Measurements from ENCODE around the gene C4orf54. TPM values are rescaled to one million over a fixed set of nuclear protein-coding genes. Genes with fewer than 3 reads are reported as not detected.

The C4orf54 gene
- total and polyA plus RNA-seq, 10 of the 15 experiments (the other 5 are each of a cell fraction or from before 2014, with no cell fraction given) = 0.01 TPM; not detected in 9

DNA sequence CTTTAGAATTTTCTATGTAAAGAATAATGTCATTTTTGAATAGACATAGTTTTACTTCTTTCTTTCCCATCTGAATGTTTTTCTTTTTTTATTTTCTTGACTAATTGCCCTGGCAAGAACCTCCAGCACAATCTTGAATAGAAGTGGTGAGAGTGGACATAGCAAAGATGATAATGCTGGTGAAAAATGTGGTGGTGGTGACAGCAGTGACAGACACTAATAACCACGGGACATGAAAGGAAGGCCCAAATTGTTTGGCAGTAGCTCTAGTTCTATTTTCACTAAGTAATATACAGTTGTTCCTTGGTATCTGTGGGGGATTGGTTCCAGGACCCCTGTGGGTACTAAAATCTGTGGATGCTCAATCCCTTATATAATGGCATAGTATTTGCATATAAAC, 29.6 kb downstream of the C4orf54 start:
- Histone ChIP-seq H3K4me3 (no peak overlapping the region), H3K4me2 (ENCODE audit: control insufficient read depth, insufficient read depth) (no peak overlapping the region), H3K27me3 (replicated peaks in 1 of 2; ENCODE audit: control insufficient read depth in 2 of 2, insufficient read depth in 2 of 2, low read length in 1 of 2) (no peaks in the 10 kb centered on the region; a peak in 1 of 4 replicates), H3K36me3 (ENCODE audit: control insufficient read depth in 2 of 2, insufficient read depth in 2 of 2, low read length in 1 of 2) (no peaks in the 10 kb centered on the region), H3K79me2 (ENCODE audit: control insufficient read depth, insufficient read depth, low read length) (no peaks in the 10 kb centered on the region), H3K9ac (ENCODE audit: control insufficient read depth, insufficient read depth, low read length) (no peak overlapping the region), H3K4me1 (ENCODE audit: control insufficient read depth, insufficient read depth, low read length) (no peaks in the 10 kb centered on the region), H4K20me1 (ENCODE audit: control insufficient read depth, insufficient read depth) (no peaks in the 10 kb centered on the region), H3K27ac (ENCODE audit: control insufficient read depth, insufficient read depth) (no peak overlapping the region), H3K9me3 (replicated peaks; ENCODE audit: control insufficient read depth, insufficient read depth, low read length) (no peaks in the 10 kb centered on the region), H2AFZ (ENCODE audit: control insufficient read depth, low read depth, low read length) (no peak overlapping the region)
- WGBS (ENCODE audit: insufficient coverage, insufficient replicate concordance, low lambda C conversion rate, missing lambda C conversion rate) = 7% methylated on average over 1 of the region's 1 CpG
- no peak for ATAC-seq
- RAD21 ChIA-PET (ENCODE audit: unreplicated experiment) = no interaction called here
- TF ChIP-seq NFXL1 (IDR thresholded peaks at IDR 0.05; ENCODE audit: borderline replicate concordance) (no peak), STAT1 (conservative IDR thresholded peaks at IDR 0.05) (no peak), IKZF1 (conservative IDR thresholded peaks at IDR 0.05) (no peak), JUND (IDR thresholded peaks at IDR 0.05; ENCODE audit: low read depth, low read length) (no peak), MYB (IDR thresholded peaks at IDR 0.05; ENCODE audit: borderline replicate concordance, low read depth, low read length) (no peak), CHD2 (IDR thresholded peaks at IDR 0.05; ENCODE audit: borderline replicate concordance, low read depth, low read length) (no peak), SREBF2 (IDR thresholded peaks at IDR 0.05; ENCODE audit: low read length) (no peak), POLR2A (IDR thresholded peaks at IDR 0.05; ENCODE audit: low read depth, low read length) (no peak), PAX8 (IDR thresholded peaks at IDR 0.05) (no peak), POLR2AphosphoS5 (IDR thresholded peaks at IDR 0.05; ENCODE audit: low read length) (no peak), ETV6 (conservative IDR thresholded peaks at IDR 0.05 in 1 of 2, IDR thresholded peaks at IDR 0.05 in 1 of 2; ENCODE audit: borderline replicate concordance in 1 of 2, low read depth in 1 of 2) (no peak), MEF2A (IDR thresholded peaks at IDR 0.05; ENCODE audit: insufficient read depth, low read depth, low read length) (no peak)
- TF ChIP-seq, protein P1, sequence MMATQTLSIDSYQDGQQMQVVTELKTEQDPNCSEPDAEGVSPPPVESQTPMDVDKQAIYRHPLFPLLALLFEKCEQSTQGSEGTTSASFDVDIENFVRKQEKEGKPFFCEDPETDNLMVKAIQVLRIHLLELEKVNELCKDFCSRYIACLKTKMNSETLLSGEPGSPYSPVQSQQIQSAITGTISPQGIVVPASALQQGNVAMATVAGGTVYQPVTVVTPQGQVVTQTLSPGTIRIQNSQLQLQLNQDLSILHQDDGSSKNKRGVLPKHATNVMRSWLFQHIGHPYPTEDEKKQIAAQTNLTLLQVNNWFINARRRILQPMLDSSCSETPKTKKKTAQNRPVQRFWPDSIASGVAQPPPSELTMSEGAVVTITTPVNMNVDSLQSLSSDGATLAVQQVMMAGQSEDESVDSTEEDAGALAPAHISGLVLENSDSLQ (IDR thresholded peaks at IDR 0.05) = no peak
- TF ChIP-seq, protein P2, sequence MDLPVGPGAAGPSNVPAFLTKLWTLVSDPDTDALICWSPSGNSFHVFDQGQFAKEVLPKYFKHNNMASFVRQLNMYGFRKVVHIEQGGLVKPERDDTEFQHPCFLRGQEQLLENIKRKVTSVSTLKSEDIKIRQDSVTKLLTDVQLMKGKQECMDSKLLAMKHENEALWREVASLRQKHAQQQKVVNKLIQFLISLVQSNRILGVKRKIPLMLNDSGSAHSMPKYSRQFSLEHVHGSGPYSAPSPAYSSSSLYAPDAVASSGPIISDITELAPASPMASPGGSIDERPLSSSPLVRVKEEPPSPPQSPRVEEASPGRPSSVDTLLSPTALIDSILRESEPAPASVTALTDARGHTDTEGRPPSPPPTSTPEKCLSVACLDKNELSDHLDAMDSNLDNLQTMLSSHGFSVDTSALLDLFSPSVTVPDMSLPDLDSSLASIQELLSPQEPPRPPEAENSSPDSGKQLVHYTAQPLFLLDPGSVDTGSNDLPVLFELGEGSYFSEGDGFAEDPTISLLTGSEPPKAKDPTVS (IDR thresholded peaks at IDR 0.05; ENCODE audit: low read depth, low read length) = no peak
- no peak for FAIRE-seq
- DNase-seq (ENCODE audit: low read depth, low spot score) = no peak
- no TSS peak for BruUV-seq (replicated peaks)
- intact Hi-C loops (cut with micrococcal nuclease; ENCODE audit: unreplicated experiment) = no loop called here
- in situ Hi-C loops (cut with MboI) = no loop called here
- SMC1A ChIA-PET (ENCODE audit: uncharacterized antibody, unreplicated experiment) = interaction anchor here (0.6 to 1.0 kb wide), 2 partner anchors 9 to 16 kb away, joined by 3 read pairs; no protein-coding TSS in a partner anchor
- POLR2A ChIA-PET = no interaction called here
- CTCF ChIA-PET = no interaction called here
